Suprapubic skin (tissue), 3 donors: ENCODE data around the gene FHL2.

Experiments used
- CTCF ChIP-seq, 2 donors: fragments of 200-600 bp in 1 of 2; fragments of 450-650 bp in 1 of 2; sonication (generic) in 1 of 2; IDR thresholded peaks; one replicate each; pipeline ENCODE4 v1.5.1; 2016 to 2019; ENCODE audit warnings: antibody characterized with exemption in 2 of 2, mild to moderate bottlenecking in 1 of 2, moderate library complexity in 1 of 2
- POLR2AphosphoS5 ChIP-seq, 3 donors: sonication (generic); formaldehyde crosslinking; IDR thresholded peaks; one replicate each; pipeline ENCODE4 v1.6.1; 2017; ENCODE audit warnings: antibody characterized with exemption in 3 of 3

- TF ChIP-seq CTCF (IDR thresholded peaks at IDR 0.05) (no peak), POLR2AphosphoS5 (IDR thresholded peaks at IDR 0.05) (no peak)
Measured at GRCh38 chr2:105418522-105418921, 19.7 kb upstream of the FHL2 start.
